Right lobe of liver (tissue), 4 donors: ENCODE results near the gene SYNE2.

Experiments
- CTCF ChIP-seq, 4 donors: fragments of 200-600 bp in 3 of 4; fragments of 450-650 bp in 1 of 4; IDR thresholded peaks; one replicate each; pipeline versions ENCODE4 v1.5.1 to v1.8.0; 2016 to 2022; ENCODE audit warnings: antibody characterized with exemption in 4 of 4, mild to moderate bottlenecking in 2 of 4
- POLR2A ChIP-seq: fragments of 450-650 bp; IDR thresholded peaks from one replicate; pipeline ENCODE4 v1.6.1; 2017; ENCODE audit warnings: antibody characterized with exemption, mild to moderate bottlenecking
- donor health status: DM: no; HTN: no; CAD: no.
- donor health status: DM: no; HTN: no; CAD: no.
- donor health status: DM: no; HTN: yes; CAD: no.

DNA sequence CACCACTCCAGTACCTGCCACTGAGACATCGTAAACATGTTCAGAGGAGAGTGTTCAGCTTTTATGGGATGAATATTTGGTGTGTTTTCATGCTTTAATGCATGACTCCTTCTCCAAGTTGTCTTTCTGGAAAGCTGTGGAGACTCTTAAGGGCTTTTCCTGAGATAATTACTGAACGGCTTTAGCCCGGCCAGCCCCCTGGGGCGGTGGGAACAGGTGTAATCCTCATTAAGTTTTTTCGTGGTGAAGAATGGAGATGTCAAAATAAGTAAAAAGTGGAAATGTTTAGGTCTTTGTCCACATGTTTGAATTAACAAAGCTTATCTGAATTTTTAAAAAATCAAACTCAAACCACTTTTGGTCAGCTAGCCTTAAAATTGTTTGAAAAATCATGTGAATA, 1.5 kb downstream of the SYNE2 start:
- TF ChIP-seq CTCF (IDR thresholded peaks at IDR 0.05) (no peak), POLR2A (no peak)
